HG03135 (cell line): ENCODE results near the gene COPZ2.
"Not testable (repeated sequence)": the region's sequence is repeated elsewhere in the genome, so short reads cannot be mapped to it uniquely, and the experiment has no call there.

Experiments used
- ATAC-seq: cut with Tn5 transposase; IDR thresholded peaks from one replicate; pipeline ENCODE4 v1.9.1; 2021; ENCODE audit warnings: mild to moderate bottlenecking, moderate library complexity; ENCODE audit not compliant: unreplicated experiment

The COPZ2 gene

GRCh38 chr17:47988445-47988844 lies 49.2 kb downstream of the COPZ2 start:
- ATAC-seq = not testable (repeated sequence)

DNA sequence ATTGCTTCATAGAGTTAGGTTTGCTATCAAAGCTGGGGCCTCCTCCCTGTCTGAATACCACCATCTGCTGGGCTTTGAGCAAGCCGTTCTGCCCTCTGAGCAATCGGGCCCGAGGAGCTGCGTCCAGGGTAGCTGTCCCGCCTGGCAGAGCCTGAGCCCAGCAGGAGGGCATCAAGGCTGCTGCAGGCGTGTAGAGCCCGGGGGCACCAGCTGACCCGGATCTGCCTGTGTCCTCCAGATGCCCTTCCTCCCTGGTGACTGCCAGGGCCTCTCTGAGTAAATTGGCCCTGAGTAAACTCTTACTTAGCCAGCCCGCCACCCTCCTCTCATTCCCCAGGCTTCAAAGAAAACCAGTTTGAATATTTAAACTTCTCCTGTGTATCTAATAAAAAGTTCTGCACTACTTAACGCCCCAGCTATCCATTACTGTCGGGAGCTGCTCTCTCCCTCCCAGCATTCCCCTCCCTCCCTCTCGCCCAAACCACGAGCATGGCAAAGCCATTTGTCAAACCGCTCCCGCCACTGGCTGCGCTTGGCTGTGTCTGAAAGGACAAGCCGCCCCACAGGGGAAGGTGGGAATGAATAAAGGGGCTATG lies 50.3 kb downstream of the COPZ2 start:
- ATAC-seq = no peak

DNA sequence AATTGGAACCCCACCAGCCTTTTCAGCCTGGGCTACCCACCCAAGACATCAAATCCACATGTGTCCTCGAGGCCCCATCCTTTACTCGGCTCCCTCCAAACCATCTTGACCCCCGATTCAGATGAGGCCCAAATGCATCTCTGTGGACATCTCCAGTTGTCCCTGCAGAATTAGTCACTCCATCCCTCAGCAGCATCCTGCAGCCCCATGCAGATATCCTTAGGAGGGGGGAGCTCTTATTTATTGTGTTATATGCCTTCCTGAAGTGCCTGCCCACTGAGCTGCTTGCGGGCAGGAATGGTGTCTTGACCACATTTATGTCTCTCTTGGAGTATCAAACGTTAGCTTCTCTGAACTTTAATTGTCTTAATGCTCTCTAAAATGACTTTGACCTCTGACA lies 51.1 kb downstream of the COPZ2 start:
- no peak for ATAC-seq

DNA sequence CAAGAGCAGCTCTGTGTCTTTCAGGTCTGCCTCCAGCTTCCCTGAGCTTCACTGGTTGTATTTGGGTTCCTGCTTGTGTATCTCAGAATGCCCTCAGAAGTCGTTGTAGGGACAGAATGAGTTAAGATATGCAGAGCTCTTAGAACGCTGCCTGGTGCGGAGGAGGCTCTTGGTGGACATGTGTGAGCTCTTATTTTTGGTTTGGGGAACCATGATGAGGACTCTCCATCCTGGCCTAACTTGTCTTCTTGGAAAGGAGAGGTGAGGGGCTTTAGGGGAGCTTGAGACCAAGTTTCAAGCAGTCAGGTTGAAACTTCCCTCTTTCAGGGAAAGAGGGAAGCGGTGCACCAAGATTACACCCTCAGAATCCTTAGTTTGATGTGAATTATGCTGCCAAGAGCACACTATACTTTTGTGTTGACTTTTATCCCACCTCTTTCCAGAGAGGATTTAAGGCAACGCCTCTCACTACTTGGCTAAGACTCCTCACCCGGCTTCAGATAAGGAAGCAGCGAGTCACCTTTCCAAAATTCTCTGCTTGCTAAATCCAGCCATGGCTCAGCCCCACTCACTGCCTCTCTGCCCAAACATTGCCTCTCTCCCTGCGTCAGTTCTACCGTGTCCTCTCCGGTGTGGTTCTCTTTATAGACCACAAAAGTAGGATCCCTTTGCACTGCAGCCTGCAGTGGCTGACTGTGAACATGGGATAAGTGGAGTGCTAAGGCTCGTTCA lies 53.9 kb downstream of the COPZ2 start:
- ATAC-seq = no peak

DNA sequence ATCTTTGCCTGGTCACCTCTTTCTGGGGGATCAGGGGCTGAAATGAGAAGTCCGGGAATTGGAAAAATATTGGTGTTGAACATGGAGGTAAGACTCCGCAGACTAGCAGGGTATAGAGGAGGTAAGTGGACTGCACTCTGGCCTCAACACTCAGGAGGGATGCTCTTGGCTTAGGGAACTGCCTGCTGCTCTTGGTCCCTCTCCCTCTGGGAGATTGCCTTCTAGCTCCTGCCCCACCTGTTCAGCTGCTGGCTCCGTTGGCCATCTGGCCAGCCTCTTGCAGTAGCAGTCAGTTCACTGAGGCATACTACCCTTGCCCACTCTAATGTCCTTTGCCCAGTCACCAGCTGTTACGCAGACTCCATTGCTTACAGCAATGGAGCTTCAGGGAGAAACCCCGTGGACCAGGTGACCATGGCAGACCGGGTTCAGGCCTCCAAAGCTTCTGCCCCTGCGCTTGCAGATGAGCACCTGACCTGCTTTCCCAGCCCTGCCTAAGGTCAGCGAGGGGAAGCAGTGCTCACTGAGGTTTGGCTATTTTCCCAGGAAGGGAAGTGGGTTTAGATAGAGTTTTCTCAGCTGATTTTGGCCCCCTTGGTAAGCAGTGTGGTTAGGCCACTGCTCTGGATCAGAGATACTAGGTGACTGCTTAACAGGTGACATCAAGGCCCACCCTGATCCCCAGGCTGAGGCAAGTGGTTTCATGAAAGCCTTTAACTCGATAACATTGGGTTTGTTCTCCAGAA lies 54.8 kb downstream of the COPZ2 start:
- ATAC-seq = no peak

- ATAC-seq = no peak
Observed at GRCh38 chr17:47982091-47982617, 55.4 kb downstream of the COPZ2 start.

- ATAC-seq = no peak
Observed at GRCh38 chr17:47981462-47981861, 56.1 kb downstream of the COPZ2 start.

DNA sequence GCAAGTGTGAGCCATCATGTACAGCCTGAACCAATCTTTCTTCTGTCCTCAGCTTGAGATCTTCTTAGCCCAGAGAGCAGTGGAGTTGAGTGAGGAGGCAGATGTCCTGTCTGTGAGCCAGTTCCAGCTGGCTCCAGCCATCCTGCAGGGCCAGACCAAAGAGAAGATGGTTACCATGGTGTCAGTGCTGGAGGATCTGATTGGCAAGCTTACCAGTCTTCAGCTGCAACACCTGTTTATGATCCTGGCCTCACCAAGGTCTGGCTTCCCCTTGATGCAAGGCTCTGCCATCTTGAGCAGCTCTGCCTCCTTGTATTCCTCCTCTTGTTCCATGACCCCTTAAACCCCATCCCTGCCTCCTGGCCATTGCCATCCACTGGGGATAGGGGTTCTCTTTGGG lies 57.1 kb downstream of the COPZ2 start:
- ATAC-seq = no peak

DNA sequence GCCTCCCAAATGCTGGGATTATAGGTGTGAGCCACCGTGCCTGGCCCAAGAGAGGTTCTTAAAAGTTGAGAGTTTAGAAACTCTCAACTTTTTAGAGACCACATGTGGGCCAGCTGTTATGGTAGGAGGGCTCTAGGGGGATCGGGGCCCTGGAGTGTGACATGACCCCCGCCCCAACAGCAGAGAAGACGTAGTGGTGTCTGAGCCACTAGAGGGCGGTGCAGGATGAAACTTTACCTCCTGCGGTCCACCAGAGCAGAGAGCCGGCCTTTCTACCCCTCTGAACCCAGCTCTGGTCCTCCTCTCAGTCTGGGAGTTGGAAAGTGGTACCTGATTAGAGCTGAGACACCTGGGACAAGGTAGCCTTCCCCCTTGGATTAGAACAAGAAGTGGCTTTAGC lies 59.3 kb downstream of the COPZ2 start:
- ATAC-seq = no peak
